ENCODE measurements around the gene SOCS3. TPM values are rescaled to one million over a fixed set of nuclear protein-coding genes. Genes with fewer than 3 reads are reported as not detected.

The SOCS3 gene
- total and polyA plus RNA-seq, 2 experiments from 2014 or later: 13.2 to 32.9 TPM

DNA sequence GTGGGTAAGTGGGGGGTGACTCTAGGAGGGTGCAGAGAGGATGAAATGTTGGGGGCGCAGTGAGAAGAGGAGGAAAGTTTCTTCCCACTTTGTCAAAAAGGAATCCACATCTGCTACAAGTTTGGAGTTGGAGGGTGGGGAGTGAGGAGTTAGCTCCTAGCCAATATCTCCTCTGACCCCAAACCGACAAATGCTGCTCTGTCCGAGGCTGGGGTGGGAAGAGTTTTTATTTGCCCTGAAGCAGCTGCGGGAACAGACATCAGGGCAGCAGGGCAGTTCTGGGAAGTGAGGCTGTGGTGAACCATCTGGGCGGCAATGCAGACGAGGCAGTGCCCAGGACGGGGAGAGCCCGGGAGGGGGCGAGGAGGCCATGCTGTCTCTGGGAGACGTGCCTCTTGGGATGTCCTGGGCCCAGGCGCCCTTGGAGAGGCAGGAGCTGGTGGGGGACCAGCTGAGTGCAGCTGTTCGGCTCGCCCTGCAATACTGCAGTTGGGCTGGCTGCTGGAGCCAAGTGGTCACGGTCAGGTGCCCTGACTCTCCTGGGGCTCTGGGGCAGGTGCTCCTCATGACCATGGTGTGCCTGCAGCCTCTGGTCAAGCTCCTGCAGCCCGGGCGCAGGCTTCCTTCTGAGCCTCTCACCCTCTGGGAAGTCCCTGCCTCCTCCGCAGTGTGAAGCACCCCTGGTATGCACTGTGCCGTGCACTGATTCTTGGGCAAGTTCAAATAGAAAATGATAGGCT lies 6.4 kb upstream of the SOCS3 start (continued):
- TF ChIP-seq, protein P1, sequence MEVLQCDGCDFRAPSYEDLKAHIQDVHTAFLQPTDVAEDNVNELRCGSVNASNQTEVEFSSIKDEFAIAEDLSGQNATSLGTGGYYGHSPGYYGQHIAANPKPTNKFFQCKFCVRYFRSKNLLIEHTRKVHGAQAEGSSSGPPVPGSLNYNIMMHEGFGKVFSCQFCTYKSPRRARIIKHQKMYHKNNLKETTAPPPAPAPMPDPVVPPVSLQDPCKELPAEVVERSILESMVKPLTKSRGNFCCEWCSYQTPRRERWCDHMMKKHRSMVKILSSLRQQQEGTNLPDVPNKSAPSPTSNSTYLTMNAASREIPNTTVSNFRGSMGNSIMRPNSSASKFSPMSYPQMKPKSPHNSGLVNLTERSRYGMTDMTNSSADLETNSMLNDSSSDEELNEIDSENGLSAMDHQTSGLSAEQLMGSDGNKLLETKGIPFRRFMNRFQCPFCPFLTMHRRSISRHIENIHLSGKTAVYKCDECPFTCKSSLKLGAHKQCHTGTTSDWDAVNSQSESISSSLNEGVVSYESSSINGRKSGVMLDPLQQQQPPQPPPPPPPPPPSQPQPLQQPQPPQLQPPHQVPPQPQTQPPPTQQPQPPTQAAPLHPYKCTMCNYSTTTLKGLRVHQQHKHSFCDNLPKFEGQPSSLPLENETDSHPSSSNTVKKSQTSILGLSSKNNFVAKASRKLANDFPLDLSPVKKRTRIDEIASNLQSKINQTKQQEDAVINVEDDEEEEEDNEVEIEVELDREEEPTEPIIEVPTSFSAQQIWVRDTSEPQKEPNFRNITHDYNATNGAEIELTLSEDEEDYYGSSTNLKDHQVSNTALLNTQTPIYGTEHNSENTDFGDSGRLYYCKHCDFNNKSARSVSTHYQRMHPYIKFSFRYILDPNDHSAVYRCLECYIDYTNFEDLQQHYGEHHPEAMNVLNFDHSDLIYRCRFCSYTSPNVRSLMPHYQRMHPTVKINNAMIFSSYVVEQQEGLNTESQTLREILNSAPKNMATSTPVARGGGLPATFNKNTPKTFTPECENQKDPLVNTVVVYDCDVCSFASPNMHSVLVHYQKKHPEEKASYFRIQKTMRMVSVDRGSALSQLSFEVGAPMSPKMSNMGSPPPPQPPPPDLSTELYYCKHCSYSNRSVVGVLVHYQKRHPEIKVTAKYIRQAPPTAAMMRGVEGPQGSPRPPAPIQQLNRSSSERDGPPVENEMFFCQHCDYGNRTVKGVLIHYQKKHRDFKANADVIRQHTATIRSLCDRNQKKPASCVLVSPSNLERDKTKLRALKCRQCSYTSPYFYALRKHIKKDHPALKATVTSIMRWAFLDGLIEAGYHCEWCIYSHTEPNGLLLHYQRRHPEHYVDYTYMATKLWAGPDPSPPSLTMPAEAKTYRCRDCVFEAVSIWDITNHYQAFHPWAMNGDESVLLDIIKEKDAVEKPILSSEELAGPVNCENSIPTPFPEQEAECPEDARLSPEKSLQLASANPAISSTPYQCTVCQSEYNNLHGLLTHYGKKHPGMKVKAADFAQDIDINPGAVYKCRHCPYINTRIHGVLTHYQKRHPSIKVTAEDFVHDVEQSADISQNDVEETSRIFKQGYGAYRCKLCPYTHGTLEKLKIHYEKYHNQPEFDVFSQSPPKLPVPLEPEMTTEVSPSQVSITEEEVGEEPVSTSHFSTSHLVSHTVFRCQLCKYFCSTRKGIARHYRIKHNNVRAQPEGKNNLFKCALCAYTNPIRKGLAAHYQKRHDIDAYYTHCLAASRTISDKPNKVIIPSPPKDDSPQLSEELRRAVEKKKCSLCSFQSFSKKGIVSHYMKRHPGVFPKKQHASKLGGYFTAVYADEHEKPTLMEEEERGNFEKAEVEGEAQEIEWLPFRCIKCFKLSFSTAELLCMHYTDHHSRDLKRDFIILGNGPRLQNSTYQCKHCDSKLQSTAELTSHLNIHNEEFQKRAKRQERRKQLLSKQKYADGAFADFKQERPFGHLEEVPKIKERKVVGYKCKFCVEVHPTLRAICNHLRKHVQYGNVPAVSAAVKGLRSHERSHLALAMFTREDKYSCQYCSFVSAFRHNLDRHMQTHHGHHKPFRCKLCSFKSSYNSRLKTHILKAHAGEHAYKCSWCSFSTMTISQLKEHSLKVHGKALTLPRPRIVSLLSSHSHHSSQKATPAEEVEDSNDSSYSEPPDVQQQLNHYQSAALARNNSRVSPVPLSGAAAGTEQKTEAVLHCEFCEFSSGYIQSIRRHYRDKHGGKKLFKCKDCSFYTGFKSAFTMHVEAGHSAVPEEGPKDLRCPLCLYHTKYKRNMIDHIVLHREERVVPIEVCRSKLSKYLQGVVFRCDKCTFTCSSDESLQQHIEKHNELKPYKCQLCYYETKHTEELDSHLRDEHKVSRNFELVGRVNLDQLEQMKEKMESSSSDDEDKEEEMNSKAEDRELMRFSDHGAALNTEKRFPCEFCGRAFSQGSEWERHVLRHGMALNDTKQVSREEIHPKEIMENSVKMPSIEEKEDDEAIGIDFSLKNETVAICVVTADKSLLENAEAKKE (CRISPR knock-in tag; IDR thresholded peaks at IDR 0.05): no peak
- no peak for TF ChIP-seq CREB1 (CRISPR knock-in tag; IDR thresholded peaks at IDR 0.05; ENCODE audit: low read depth)

DNA sequence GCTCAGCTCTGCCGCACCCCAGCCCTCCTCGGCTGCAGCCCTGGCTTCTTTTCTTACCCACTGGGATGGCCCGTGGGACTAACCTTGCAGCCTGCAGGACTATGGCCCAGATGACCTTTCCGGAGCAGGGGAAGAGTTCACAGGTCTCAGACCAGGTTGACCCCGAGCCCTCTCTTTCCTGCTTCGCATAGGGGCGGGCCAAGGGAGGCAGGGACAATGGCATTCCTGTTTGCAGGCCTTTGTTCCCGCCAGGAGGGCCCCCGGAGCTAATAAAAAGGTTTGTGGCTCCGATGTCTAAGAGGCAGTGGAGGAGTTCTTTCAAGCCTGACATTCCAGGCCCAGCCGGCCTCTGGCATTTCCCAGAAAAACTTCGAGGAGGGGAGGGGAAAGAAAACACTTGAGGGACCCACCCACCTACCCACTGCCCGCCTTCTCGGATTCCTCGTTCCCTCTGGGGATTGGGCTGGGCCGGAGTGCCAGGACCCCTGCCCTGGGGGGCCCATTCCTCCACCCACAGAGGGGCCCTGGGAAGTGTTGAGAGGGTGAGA lies 5.8 kb upstream of the SOCS3 start:
- ATAC-seq (peak; percentile 60), DNase-seq (ENCODE audit: low spot score) (peak; percentile 98)
- Histone ChIP-seq H3K36me3 (ENCODE audit: insufficient read depth) (no peaks in the 10 kb centered on the region), H3K4me1 (ENCODE audit: insufficient read depth) (peaks cover 69% of the 10 kb centered on the region), H3F3A (replicated peaks; ENCODE audit: low read depth) (peaks cover 35% of the 10 kb centered on the region), H4K20me1 (replicated peaks; ENCODE audit: insufficient read depth) (no peaks in the 10 kb centered on the region), H2AFZ (no peak overlapping the region), H3K79me2 (replicated peaks; ENCODE audit: insufficient read depth) (no peaks in the 10 kb centered on the region), H3K27me3 (ENCODE audit: insufficient read depth) (no peaks in the 10 kb centered on the region), H3K4me3 (peak overlapping the region; percentile 28), H3K4me2 (peak overlapping the region; percentile 71), H3K9me2 (ENCODE audit: insufficient read depth) (no peaks in the 10 kb centered on the region), H3K27ac (ENCODE audit: low read depth) (peak overlapping the region; percentile 98)
- peak overlapping the region; percentile 90 for H3K27ac Mint-ChIP-seq
- no peaks in the 10 kb centered on the region for H3K9me3 Mint-ChIP-seq
- H3K36me3 Mint-ChIP-seq (ENCODE audit: low read depth): no peaks in the 10 kb centered on the region
- H3K4me1 Mint-ChIP-seq: peaks cover 78% of the 10 kb centered on the region
- peaks cover 33% of the 10 kb centered on the region for H3K27me3 Mint-ChIP-seq (ENCODE audit: insufficient read depth, low read depth, poor library complexity)
- H3K4me3 Mint-ChIP-seq: peak overlapping the region; percentile 32
- TF ChIP-seq, protein P1 (CRISPR knock-in tag; IDR thresholded peaks at IDR 0.05): no peak
- TF ChIP-seq NANOG (IDR thresholded peaks at IDR 0.05; ENCODE audit: borderline replicate concordance) (no peak), ETS1 (IDR thresholded peaks at IDR 0.05) (no peak)
